SK-N-SH (cell line): ENCODE results near the gene DARS2. TPM values are rescaled to one million over a fixed set of nuclear protein-coding genes. Genes with fewer than 3 reads are reported as not detected.

ENCODE experiments used
- CTCF ChIA-PET: fragments of 300-600, 350-600 bp; formaldehyde crosslinking; extraction: SDS; loops from one replicate; lab custom pipeline; 2021; lab: Yijun Ruan, JAX
- POLR2A ChIA-PET: fragments of 350-600 bp; sonication (Branson Sonifier 250); formaldehyde crosslinking; extraction: SDS; loops from one replicate; lab custom pipeline; 2020; ENCODE audit warnings: antibody characterized with exemption, inconsistent platforms; lab: Yijun Ruan, JAX
- DNase-seq: peaks from one replicate; pipeline ENCODE4 v3.0.0; 2012
- H2AFZ ChIP-seq: fragments of 200-600 bp; sonication (generic); 2 replicates; pipeline ENCODE4 v1.8.1; 2016; ENCODE audit warnings: antibody characterized with exemption, mild to moderate bottlenecking, low read depth
- H3F3A ChIP-seq: fragments of 200-600 bp; sonication (generic); replicated peaks from 2 replicates; pipeline ENCODE3; 2016; ENCODE audit warnings: antibody characterized with exemption, mild to moderate bottlenecking; ENCODE audit not compliant: insufficient read depth
- H3K27ac ChIP-seq, 2 experiments: fragments of 200-500 bp in 1 of 2; fragments of 200-600 bp in 1 of 2; sonication (Bioruptor generic) in 1 of 2; sonication (generic), shearing (Covaris generic) in 1 of 2; 2 replicates each; pipeline versions ENCODE4 v1.5.1 to v1.6.1; 2014 to 2016; ENCODE audit warnings: low read depth in 2 of 2, inconsistent platforms in 1 of 2, low read length in 1 of 2, mild to moderate bottlenecking in 1 of 2, mixed read lengths in 1 of 2
- H3K27me3 ChIP-seq: fragments of 200-600 bp; sonication (generic), shearing (Covaris generic); 2 replicates; pipeline ENCODE4 v1.6.1; 2016; ENCODE audit warnings: mixed run types; ENCODE audit not compliant: insufficient read depth
- H3K36me3 ChIP-seq, 2 experiments: fragments of 200-500 bp in 1 of 2; fragments of 200-600 bp in 1 of 2; sonication (Bioruptor generic) in 1 of 2; sonication (generic) in 1 of 2; replicated peaks in 1 of 2; 2 replicates each; pipeline versions ENCODE3 to v1.5.1; 2014 to 2016; ENCODE audit warnings: low read length in 1 of 2, mild to moderate bottlenecking in 1 of 2; ENCODE audit not compliant: insufficient read depth in 2 of 2, control insufficient read depth in 1 of 2
- H3K4me1 ChIP-seq, 2 experiments: fragments of 200-500 bp in 1 of 2; fragments of 200-600 bp in 1 of 2; sonication (Bioruptor generic) in 1 of 2; sonication (generic), shearing (Covaris generic) in 1 of 2; 2 replicates each; pipeline versions ENCODE4 v1.5.1 to v1.6.1; 2014 to 2016; ENCODE audit warnings: low read depth in 1 of 2, low read length in 1 of 2, mixed run types in 1 of 2; ENCODE audit not compliant: insufficient read depth in 2 of 2, control insufficient read depth in 1 of 2
- H3K4me2 ChIP-seq: fragments of 200-600 bp; sonication (generic), shearing (Covaris generic); 2 replicates; pipeline ENCODE4 v1.6.1; 2017; ENCODE audit warnings: mixed run types
- H3K4me3 ChIP-seq, 2 experiments: fragments of 200-500 bp in 1 of 2; fragments of 200-600 bp in 1 of 2; sonication (Bioruptor generic) in 1 of 2; sonication (generic), shearing (Covaris generic) in 1 of 2; 2 replicates each; pipeline versions ENCODE4 v1.5.1 to v1.8.1; 2014 to 2016; ENCODE audit warnings: low read depth in 2 of 2, inconsistent platforms in 1 of 2, low read length in 1 of 2, mild to moderate bottlenecking in 1 of 2, mixed read lengths in 1 of 2, moderate library complexity in 1 of 2
- H3K79me2 ChIP-seq: fragments of 200-600 bp; sonication (generic); 2 replicates; pipeline ENCODE4 v1.8.1; 2017; ENCODE audit warnings: mild to moderate bottlenecking; ENCODE audit not compliant: insufficient read depth
- H3K9ac ChIP-seq: fragments of 200-600 bp; sonication (generic); 2 replicates; pipeline ENCODE4 v1.6.1; 2017; ENCODE audit warnings: mixed run types
- H3K9me2 ChIP-seq: fragments of 200-600 bp; sonication (generic); 2 replicates; pipeline ENCODE4 v1.6.1; 2017; ENCODE audit warnings: mixed run types
- H3K9me3 ChIP-seq: fragments of 200-600 bp; sonication (generic); 2 replicates; pipeline ENCODE4 v1.6.1; 2017; ENCODE audit warnings: mixed run types, mild to moderate bottlenecking, moderate library complexity
- H4K20me1 ChIP-seq: fragments of 200-600 bp; sonication (generic); 2 replicates; pipeline ENCODE4 v1.6.1; 2017; ENCODE audit warnings: mild to moderate bottlenecking, mixed run types; ENCODE audit not compliant: insufficient read depth
- EP300 ChIP-seq, 2 experiments: IDR thresholded peaks; 2 replicates each; pipeline versions ENCODE4 v1.4.0 to v1.6.1; 2012; ENCODE audit warnings: borderline replicate concordance in 1 of 2, low read depth in 1 of 2, low read length in 1 of 2
- EZH2phosphoT487 ChIP-seq: fragments of 200-600 bp; sonication (generic); IDR thresholded peaks from 2 replicates; pipeline ENCODE4 v1.6.1; 2017; ENCODE audit warnings: low read depth, mixed run types, mild to moderate bottlenecking, antibody characterized with exemption, moderate library complexity, borderline replicate concordance
- FOXM1 ChIP-seq: IDR thresholded peaks from 2 replicates; pipeline ENCODE4 v1.4.0; 2012; ENCODE audit warnings: low read depth, mild to moderate bottlenecking
- GATA2 ChIP-seq: sonication (generic); formaldehyde crosslinking; IDR thresholded peaks from 2 replicates; pipeline ENCODE4 v1.5.0; 2020; ENCODE audit warnings: mild to moderate bottlenecking, missing genetic modification reagents
- JUND ChIP-seq: IDR thresholded peaks from 2 replicates; pipeline ENCODE4 v1.4.0; 2012
- NFIC ChIP-seq: IDR thresholded peaks from 2 replicates; pipeline ENCODE4 v1.4.0; 2012; ENCODE audit warnings: borderline replicate concordance
- RCOR1 ChIP-seq: fragments of 150-350 bp; IDR thresholded peaks from 2 replicates; pipeline ENCODE4 v1.6.1; 2017; ENCODE audit warnings: antibody characterized with exemption, low read length
- RXRA ChIP-seq: IDR thresholded peaks from 2 replicates; pipeline ENCODE4 v1.4.0; 2012; ENCODE audit warnings: low read depth, mild to moderate bottlenecking, borderline replicate concordance
- SIN3A ChIP-seq: IDR thresholded peaks from 2 replicates; pipeline ENCODE4 v1.6.1; 2012; ENCODE audit warnings: low read depth, mild to moderate bottlenecking, low read length, moderate library complexity, borderline replicate concordance
- SMC3 ChIP-seq: IDR thresholded peaks from 2 replicates; pipeline ENCODE4 v1.6.1; 2012; ENCODE audit warnings: low read depth, low read length, improper control_type of control experiment
- TAF1 ChIP-seq: IDR thresholded peaks from 2 replicates; pipeline ENCODE4 v1.6.1; 2012; ENCODE audit warnings: low read depth, mild to moderate bottlenecking, low read length, moderate library complexity, borderline replicate concordance
- TCF12 ChIP-seq: IDR thresholded peaks from 2 replicates; pipeline ENCODE4 v1.4.0; 2012
- TEAD4 ChIP-seq: IDR thresholded peaks from 2 replicates; pipeline ENCODE4 v1.4.0; 2012; ENCODE audit warnings: mild to moderate bottlenecking, borderline replicate concordance; ENCODE audit not compliant: insufficient read depth
- WGBS: methylation state at CpG from one replicate; pipeline ENCODE4 v1.1.6; 2017; ENCODE audit warnings: low lambda C conversion rate; 5-methylcytosine and 5-hydroxymethylcytosine counted together
- polyA plus RNA-seq, 3 experiments: library from polyadenylated mRNA; depleted of rRNA; stranded (reverse); fragments of >200 nt; gene quantifications; 2 replicates each; pipeline ENCODE4 v1.2.3, GENCODE V29; 2012
- small RNA-seq, 7 experiments: library from RNA; depleted of rRNA; stranded (forward); fragments of <200 nt; gene quantifications; one replicate each; pipeline ENCODE3, GENCODE V24; 2012
- TF ChIP-seq, protein P1 (sequence below): IDR thresholded peaks from 2 replicates; pipeline ENCODE4 v1.6.1; 2012; ENCODE audit warnings: mild to moderate bottlenecking, low read depth, low read length, moderate library complexity
- TF ChIP-seq, protein P2 (sequence below): fragments of 200-600 bp; sonication (generic); IDR thresholded peaks from 2 replicates; pipeline ENCODE4 v1.6.1; 2017; ENCODE audit warnings: antibody characterized with exemption, mild to moderate bottlenecking, moderate library complexity
- TF ChIP-seq, protein P3 (sequence below): fragments of 150-350 bp; IDR thresholded peaks from 2 replicates; pipeline ENCODE4 v1.6.1; 2017; ENCODE audit warnings: antibody characterized with exemption, low read length, low read depth, borderline replicate concordance

Gene DARS2
- polyA plus RNA-seq, 1 of the 3 experiments (the other 2 are of a cell fraction): 17.1 TPM

DNA sequence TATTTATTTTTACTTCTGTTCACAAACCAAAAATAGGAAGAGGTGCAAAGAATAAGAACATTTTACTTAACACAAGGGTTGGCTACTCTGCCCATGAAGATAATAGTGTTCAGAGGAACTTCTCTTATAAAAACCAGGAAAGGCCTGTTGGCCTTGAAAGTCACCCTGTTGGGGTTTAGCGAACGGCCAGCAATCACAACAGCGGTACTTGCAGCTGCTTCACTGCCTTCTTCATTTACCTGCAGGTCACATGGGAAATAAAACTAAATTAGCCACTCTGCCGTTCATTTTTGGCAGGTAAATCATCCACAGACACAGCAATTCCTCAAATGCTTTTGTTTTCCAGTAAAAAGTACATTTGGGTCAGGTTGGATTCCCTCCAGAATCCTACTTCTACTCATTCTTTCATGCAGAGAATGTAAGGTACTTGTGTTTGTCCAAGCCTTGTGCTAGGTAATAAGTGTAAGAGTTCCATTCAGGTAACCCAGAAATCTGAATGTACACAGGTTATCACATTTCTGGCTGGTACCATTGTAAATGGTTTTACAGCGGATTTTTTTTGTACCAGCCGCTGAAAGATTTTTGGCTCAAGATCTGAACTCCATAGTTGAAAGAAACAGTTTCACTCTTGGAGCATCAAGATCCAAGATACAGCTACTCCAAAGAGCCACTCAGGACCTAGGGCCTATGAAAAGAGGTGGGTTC, 79.5 kb downstream of the DARS2 start:
- no peak for DNase-seq
- no peaks in the 10 kb centered on the region for H3F3A ChIP-seq
- no peak overlapping the region for H3K27ac ChIP-seq
- H3K27me3 ChIP-seq: no peaks in the 10 kb centered on the region
- no peaks in the 10 kb centered on the region for H3K9me2 ChIP-seq
- no peak overlapping the region for H3K9ac ChIP-seq
- ChIA-PET CTCF (no interaction called here), POLR2A (no interaction called here)
- H3K4me3 ChIP-seq: no peak overlapping the region
- no peaks in the 10 kb centered on the region for H4K20me1 ChIP-seq
- H3K4me1 ChIP-seq: no peaks in the 10 kb centered on the region
- no peaks in the 10 kb centered on the region for H3K36me3 ChIP-seq
- no peak overlapping the region for H2AFZ ChIP-seq
- no peaks in the 10 kb centered on the region for H3K9me3 ChIP-seq
- no peaks in the 10 kb centered on the region for H3K79me2 ChIP-seq
- TF ChIP-seq TCF12 (no peak), FOXM1 (no peak), RCOR1 (no peak), NFIC (no peak), JUND (no peak), SIN3A (no peak), SMC3 (no peak), TEAD4 (no peak), RXRA (no peak), GATA2 (no peak), TAF1 (no peak), EZH2phosphoT487 (no peak), EP300 (IDR thresholded peaks at IDR 0.05; ENCODE audit: borderline replicate concordance in 1 of 2, low read depth in 1 of 2, low read length in 1 of 2) (no peak)
- TF ChIP-seq, protein P1, sequence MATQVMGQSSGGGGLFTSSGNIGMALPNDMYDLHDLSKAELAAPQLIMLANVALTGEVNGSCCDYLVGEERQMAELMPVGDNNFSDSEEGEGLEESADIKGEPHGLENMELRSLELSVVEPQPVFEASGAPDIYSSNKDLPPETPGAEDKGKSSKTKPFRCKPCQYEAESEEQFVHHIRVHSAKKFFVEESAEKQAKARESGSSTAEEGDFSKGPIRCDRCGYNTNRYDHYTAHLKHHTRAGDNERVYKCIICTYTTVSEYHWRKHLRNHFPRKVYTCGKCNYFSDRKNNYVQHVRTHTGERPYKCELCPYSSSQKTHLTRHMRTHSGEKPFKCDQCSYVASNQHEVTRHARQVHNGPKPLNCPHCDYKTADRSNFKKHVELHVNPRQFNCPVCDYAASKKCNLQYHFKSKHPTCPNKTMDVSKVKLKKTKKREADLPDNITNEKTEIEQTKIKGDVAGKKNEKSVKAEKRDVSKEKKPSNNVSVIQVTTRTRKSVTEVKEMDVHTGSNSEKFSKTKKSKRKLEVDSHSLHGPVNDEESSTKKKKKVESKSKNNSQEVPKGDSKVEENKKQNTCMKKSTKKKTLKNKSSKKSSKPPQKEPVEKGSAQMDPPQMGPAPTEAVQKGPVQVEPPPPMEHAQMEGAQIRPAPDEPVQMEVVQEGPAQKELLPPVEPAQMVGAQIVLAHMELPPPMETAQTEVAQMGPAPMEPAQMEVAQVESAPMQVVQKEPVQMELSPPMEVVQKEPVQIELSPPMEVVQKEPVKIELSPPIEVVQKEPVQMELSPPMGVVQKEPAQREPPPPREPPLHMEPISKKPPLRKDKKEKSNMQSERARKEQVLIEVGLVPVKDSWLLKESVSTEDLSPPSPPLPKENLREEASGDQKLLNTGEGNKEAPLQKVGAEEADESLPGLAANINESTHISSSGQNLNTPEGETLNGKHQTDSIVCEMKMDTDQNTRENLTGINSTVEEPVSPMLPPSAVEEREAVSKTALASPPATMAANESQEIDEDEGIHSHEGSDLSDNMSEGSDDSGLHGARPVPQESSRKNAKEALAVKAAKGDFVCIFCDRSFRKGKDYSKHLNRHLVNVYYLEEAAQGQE: no peak
- TF ChIP-seq, protein P2, sequence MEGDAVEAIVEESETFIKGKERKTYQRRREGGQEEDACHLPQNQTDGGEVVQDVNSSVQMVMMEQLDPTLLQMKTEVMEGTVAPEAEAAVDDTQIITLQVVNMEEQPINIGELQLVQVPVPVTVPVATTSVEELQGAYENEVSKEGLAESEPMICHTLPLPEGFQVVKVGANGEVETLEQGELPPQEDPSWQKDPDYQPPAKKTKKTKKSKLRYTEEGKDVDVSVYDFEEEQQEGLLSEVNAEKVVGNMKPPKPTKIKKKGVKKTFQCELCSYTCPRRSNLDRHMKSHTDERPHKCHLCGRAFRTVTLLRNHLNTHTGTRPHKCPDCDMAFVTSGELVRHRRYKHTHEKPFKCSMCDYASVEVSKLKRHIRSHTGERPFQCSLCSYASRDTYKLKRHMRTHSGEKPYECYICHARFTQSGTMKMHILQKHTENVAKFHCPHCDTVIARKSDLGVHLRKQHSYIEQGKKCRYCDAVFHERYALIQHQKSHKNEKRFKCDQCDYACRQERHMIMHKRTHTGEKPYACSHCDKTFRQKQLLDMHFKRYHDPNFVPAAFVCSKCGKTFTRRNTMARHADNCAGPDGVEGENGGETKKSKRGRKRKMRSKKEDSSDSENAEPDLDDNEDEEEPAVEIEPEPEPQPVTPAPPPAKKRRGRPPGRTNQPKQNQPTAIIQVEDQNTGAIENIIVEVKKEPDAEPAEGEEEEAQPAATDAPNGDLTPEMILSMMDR: no peak
- TF ChIP-seq, protein P3, sequence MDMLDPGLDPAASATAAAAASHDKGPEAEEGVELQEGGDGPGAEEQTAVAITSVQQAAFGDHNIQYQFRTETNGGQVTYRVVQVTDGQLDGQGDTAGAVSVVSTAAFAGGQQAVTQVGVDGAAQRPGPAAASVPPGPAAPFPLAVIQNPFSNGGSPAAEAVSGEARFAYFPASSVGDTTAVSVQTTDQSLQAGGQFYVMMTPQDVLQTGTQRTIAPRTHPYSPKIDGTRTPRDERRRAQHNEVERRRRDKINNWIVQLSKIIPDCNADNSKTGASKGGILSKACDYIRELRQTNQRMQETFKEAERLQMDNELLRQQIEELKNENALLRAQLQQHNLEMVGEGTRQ: no peak
- WGBS: 88% methylated on average over 6 of the region's 6 CpGs
- H3K4me2 ChIP-seq: no peak overlapping the region

Small RNA genes within 50 kb of the gene (small RNA-seq; reads per million reads assigned to genes)
- gene RF00019: 0 reads per million in 7 experiments

Other genes starting within 250 kb of the DARS2 start
- gene SLC9C2, start 221.6 kb upstream of the DARS2 start, polyA plus RNA-seq (2012; rRNA removed): not detected in 2 replicates
- gene TEX50, start 189.3 kb upstream of the DARS2 start, polyA plus RNA-seq (2012; rRNA removed): not detected in 2 replicates
- gene ANKRD45, start 154.8 kb upstream of the DARS2 start, polyA plus RNA-seq (2012; rRNA removed): 1.8 and 2.3 TPM in 2 replicates
- 14.0 and 20.1 TPM in 2 replicates for gene KLHL20, start 109.7 kb upstream of the DARS2 start, polyA plus RNA-seq (2012; rRNA removed)
- gene CENPL, start 210 bp downstream of the DARS2 start, polyA plus RNA-seq (2012; rRNA removed): 4.0 and 6.9 TPM in 2 replicates
- 961 and 1,422 TPM in 2 replicates for gene GAS5, start 43.3 kb downstream of the DARS2 start, polyA plus RNA-seq (2012; rRNA removed)
- 0.89 and 1.2 TPM in 2 replicates for gene ZBTB37, start 43.7 kb downstream of the DARS2 start, polyA plus RNA-seq (2012; rRNA removed)
- gene SERPINC1, start 92.7 kb downstream of the DARS2 start, polyA plus RNA-seq (2012; rRNA removed): 0.05 and 0.08 TPM in 2 replicates
- gene RC3H1, start 197.7 kb downstream of the DARS2 start, polyA plus RNA-seq (2012; rRNA removed): 2.9 and 3.3 TPM in 2 replicates